ENCODE results near the gene NAE1.
"Not testable (repeated sequence)": the region's sequence is repeated elsewhere in the genome, so short reads cannot be mapped to it uniquely, and the experiment has no call there.

Gene NAE1

DNA sequence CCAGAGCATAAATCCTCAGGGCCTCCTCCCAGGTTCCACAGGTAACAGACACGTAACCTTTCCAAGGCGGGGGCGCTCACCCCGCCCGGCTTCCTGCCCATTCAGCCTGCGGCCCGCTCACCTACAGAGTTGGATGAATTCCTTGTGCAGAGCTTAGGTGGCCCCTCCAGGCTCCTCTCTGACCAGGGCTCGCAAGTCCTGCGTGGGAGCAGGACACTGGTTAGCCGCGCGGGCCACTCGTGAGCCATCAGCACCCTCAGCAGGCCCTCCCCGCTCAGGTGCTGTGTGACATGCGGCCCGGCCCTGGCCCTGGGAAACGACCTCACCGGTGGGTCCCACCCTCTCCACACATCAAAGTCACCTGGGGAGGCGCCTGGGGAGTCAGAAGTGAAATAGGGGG, 29.9 kb downstream of the NAE1 start:
- DNase-seq: no peak

GRCh38 chr16:66798161-66798560, 32.6 kb downstream of the NAE1 start:
- DNase-seq: no peak

DNA sequence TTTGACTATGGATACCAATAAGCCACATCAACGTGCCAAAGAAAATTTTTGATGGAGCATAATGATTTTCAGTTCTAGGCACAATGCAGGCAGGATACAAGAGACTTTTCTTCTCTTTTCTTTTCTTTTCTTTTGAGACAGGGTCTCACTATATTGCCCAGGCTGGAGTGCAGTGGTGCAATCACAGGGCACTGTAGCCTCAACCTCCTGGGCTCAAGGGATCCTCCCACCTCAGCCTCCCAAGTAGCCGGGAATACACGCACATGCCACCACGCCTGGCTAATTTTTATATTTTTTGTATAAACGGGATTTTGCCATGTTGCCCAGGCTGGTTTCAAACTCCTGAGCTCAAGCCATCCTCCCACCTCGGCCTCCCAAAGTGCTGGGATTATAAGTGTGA, 36.8 kb downstream of the NAE1 start:
- DNase-seq: not testable (repeated sequence)

DNA sequence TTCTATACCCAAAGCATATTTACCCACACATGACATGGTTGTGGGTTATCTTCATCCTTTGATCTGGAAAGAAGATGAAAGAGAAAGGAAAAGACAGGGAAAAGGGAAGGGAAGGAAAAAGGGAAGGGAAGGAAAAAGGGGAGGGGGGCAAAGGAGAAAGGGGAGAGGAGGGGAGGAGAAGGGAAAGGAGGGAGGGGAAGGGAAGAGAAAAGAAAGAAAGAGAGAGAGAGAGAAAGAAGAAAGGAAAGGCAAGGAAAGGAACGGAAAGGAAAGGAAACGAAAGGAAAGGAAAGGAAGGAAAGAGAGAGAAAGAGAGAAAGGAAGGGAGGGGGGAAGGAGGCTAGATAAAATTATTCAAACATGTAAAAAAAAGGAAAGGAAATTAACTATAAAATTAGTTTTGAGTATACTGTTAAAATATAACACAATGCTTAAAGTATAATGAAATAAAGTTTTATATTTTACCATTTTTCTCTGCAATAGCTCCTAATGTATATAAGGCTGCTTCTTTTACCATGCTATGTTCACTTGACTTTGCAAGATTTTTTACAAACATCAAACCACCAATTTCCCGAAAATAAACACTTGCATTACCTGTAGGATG, 40.5 kb downstream of the NAE1 start:
- no peak for DNase-seq

- DNase-seq: no peak
Measured at GRCh38 chr16:66787427-66787826, 43.3 kb downstream of the NAE1 start.

DNA sequence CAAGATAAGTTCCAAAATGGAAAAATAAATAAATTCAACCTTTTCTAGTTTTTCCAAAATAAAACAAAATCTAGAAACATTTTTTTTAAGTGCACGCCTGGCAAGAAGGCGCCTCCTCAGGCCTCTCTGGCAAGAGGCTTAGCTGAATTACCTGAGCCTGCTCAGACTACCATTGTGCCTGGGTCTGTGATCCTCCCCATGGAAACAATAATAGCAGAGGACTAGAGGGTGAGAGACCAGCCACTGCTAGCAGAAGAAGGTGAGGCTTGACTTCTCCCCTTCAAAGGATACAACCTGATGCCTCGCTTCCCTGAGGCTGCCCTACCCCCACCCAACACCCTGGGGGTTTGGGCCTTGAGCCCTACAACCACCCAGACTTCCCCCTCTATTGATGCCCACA, 44.2 kb downstream of the NAE1 start:
- no peak for DNase-seq

GRCh38 chr16:66776457-66776856, 54.3 kb downstream of the NAE1 start:
- DNase-seq: no peak

- DNase-seq: no peak
Measured at GRCh38 chr16:66774981-66775380, 55.8 kb downstream of the NAE1 start.

DNA sequence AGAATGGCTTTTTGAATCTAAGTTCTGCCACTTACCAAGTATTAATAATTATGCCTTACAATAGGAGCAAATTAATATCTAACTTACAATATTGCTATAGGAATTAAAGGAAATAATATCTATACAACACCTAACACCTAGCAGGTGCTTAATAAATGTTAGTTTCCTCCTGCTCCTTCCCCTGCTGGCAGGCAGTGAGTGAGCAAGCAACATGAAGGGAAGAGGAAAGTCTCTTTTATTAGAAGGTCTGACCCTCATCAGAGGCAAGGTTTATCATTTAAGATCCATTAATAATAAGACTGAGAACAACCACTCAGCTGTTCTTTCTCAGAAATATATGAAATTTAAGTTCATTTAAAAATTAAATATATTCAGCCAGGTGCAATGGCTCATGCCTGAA, 72.7 kb downstream of the NAE1 start:
- no peak for DNase-seq

DNA sequence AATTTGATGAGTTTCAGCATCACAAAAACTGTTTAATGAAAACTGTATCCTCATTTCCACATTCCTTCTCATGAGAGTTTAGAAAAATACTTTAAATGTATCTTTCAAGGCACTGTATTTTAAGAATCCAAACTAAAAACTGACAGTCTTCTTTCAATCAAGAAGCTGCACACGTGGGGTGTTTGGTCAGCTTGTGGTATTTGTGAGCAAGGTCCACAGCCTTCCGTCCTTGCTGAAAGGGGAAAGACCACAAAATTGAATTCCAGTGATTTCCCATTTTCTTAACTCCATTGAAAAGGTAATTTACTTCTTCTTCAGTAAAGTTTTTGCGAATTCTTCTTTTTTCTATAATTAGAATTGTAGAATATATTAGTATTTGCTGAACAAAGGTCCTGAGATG, 76.0 kb downstream of the NAE1 start:
- DNase-seq: no peak

DNA sequence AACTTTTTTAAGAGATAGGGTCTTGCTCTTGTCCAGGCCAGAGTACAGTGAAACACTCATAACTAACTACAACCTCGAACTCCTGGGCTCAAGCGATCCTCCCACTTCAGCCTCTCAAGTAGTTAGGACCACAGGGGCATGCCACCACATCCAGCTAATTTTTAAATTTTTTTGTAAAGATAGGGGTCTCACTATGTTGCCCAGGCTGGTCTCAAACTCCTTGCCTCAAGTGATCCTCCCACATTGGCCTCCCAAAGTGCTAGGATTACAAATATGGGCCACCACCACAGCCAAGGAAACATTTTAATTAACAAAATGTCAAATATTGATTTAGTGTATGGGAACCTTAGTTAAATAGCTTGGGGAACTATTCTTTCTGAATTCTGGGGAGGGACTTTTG, 76.6 kb downstream of the NAE1 start:
- DNase-seq: no peak

DNA sequence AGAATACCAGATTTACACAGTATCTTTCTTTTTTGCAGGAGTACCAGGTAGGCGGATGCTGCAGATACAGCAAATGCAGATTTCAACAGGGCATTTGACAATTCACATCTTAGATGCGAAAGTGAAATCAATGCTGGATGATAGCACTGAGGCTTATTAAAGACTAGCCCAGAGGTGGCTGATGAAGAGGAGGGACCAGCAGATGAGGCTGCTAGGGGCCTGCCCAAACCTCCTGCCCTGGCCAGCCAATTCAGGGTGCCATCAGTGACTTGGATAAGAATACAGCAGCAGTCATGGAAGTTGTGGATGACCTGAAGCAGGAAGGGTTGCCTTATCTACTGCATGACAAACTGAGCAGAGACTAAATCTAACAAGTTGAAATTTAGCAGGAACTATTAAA, 77.8 kb downstream of the NAE1 start:
- DNase-seq: no peak
